Renal cortex interstitium (tissue), 11 donors: ENCODE measurements around the gene CLDN19. TPM values are rescaled to one million over a fixed set of nuclear protein-coding genes. Genes with fewer than 3 reads are reported as not detected.

Source experiments
- DNase-seq, 11 donors: peaks; one replicate each; pipeline ENCODE4 v3.0.0-alpha.2; 2013; ENCODE audit warnings: low read depth in 9 of 11, low spot score in 4 of 11; ENCODE audit errors: extremely low read depth in 1 of 11
- polyA plus RNA-seq, 3 donors: library from polyadenylated mRNA; unstranded; fragments of 120-200 nt; gene quantifications; one replicate each; pipeline ENCODE4 v1.2.1, GENCODE V29; 2013; ENCODE audit not compliant: insufficient read length in 3 of 3

CLDN19 gene
- polyA plus RNA-seq, 3 donors = 72.7 to 109 (median 93.4) TPM

DNA sequence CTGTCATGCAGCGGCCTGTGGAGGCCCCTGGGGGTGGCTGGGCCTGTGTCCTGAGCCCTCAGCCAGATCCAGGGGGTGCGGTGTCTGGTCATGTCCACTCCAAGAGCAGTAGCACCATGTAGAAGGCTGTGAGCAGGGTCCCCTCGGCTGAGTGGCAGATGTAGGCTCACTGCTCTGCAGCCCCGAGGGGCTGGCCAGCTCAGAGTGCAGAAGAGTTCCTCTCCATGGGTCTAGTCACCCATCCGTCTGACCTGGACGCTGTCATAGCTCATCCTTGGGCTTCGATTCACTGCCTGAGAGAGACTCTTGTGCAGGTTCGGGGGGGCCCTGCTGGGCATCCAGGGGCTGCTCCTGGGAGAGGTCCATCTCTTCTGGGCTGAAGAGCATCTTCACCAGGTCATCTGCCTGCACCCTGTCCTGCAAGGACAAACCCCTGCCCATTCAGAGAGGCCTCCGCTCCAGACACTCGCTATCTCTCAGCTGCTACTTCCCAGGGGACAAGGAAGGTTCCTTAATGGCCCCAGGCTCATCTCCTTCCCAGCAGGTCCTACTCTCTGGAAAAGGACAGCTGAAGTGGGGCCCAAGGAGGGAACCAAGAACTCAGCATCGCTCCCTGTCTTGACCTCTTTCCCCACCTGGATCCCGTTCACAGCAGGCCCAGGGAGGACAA is 6.5 kb upstream of the CLDN19 start:
- no peak for DNase-seq

GRCh38 chr1:42745851-42746250 is 5.8 kb upstream of the CLDN19 start:
- DNase-seq = no peak

DNA sequence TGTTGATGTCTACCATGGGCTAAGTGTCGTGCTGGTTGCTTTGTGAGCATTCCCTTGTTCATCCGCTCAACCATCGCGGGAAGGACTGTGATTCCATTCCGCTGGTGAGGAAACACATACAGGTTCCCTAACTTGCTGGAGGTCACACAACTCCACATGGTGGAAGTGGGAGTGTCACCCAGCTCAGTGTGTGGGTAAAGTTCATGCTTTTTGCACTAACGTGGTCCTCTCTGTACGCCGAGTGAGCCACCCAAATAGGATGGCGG is 4.0 kb upstream of the CLDN19 start:
- no peak for DNase-seq

DNA sequence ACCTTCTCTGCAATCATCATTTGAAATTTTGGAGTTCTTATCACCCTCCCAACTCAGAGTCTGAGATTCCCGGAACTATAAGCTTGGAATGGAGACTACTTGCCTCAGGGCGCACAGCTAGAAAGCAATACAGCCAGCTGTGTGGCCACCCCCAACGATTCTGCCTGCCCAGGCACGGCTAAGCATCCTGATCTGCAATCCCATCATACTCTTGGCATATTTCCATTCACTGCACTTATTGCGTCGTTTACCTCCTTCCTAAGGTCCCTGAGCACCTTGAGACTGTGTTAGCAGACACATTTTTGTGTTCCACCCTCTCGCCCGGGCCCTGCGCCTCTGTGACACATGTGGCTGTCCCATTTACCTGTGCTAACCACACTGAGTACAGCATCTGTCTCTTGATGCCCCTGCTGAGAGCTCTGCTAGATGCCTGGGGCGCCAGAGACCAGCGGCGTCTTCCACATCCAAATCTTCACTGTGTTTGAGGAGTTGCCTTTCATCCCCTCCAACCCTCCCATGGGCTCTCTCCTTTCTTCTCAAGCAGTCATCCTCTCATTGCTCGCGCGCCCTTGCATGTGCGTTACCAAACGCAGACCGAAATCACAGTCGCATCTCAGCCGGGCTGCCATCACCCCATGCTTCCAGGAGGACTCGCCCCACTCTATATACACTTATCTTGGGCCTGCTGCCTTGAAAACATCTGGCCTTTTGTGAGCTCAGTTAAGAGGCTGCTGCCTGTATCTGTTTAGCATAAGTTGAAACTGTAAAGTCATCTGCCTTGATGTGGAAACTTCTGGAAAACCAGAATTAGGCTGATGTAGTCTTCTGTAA is 3.5 kb upstream of the CLDN19 start:
- DNase-seq = peak in 1 of 11 donors; percentile 28

DNA sequence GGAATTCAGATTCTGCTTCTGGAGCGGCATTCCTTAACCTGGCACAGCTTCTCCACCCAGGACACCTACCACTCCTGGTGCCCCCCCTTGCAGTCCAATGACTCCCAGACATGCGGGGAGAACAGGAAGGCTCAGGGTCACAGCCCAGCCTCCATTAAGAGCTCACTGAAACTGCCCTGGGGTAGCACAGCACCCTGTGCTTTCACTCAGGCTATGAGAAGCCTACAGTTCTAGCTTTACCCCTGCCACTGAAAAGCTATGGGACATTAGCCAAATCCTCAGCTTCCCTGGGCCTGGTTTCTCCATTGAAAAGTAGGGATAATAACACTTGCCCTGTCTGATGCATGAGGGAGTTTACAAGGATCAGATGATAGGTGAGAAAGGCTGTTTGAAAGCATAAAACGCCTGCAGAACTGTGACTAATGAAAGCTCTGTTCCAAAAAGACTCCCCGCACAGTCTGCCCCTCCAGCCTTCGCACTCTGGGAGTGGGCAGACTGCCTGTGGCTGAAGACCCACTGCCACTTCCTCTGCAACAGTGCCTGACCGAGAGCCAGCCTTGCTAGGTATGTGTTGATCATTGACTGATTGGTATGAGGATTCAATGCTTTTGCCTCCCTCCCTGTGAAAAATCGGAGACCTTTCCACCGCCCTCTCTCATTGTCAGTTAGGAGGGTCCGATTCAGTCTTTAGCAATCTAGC is 2.7 kb upstream of the CLDN19 start:
- no peak for DNase-seq

DNA sequence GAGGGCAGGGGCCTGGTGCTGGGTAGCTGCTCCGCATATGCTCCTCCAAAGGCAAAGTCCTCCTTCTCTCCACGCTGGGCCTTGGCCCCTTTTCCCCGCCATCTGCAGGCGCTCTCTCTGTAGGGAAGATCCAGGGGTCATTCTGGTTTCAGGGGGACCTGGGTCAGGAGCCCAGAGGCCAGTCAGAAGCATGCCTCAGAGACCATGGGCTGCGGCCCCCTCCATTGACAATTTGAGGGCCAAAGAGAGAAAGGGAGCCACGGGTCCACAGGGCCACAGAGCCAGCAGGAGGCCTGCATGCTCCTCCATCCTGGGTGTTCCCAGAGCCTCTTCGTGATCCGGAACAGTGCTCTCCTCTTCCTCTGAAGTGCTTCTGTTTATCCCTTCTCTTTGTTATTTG is 2.1 kb upstream of the CLDN19 start:
- no peak for DNase-seq

- no peak for DNase-seq
Measured at GRCh38 chr1:42741706-42742105, 1.7 kb upstream of the CLDN19 start.

DNA sequence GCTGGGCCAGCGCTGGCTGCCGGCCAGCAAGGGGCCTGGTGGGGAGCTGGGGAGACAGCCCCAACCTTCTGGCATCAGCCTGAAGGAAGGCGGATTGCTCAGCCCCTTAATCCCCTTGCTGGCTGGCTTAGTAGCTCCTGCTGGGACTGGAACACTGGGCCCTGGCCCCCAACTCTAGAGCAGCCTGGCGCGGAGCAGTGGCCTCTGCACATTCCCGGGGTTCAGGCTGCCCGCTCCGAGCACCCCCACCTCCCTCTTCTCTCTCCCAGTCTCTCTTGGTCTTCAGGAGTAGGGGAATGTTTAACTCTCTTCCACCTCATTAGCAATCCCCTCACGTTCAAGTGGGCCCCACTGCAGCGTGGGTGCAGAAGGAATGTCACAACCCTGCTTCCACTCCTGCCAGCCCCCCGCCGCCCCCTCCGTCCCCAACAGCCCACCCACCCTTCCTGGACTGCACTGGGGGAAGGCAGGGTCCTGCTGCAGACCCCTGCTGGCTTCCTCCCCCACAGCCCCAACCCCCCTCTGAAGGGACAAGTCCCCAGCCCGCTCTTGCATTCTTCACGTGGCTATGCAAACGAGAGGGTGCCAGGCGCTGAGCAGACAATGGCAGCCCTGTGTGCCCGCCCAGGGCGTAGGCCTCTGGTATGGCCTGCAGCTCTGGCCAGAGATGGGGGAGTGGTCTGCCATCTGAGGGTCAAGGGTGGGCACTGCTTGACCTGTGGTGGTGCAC is 980 bp upstream of the CLDN19 start:
- DNase-seq = peak in 2 of 11 donors; percentile 71 to 77

- no peak for DNase-seq
Measured at GRCh38 chr1:42738678-42739226, 1.3 kb downstream of the CLDN19 start.

DNA sequence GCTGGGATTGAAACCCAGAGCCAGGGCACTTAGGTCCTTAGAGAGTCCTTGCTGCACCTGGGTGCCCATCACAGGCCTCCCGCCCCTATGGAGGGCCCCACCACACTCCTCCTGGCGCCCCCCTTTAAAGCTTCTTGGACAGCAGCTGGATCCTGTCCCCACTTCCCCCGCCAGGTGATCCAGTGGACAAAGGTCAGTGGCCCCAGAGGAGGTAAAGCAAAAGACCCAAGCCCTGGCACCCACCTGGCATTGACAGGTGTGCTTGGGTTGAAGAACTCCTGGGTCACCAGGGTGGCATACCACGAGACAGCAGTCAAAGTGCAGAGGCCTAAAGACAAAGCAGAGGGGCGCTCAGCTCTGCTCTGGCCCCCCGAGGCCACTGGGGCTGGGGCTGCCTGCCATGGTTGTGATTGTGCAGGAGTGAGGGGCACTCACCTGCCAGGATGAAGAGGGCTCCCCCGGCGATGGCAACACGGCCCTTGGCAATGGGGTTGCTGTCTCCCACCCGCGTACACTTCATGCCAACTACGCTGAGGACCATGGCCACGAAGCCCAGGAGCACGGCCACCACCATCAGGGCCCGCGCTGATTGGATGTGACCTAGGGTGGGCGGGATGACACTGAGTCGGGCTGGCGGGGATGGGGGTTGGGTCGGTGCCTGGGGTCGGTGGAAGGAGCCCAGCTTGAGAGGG is 1.9 kb downstream of the CLDN19 start:
- no peak for DNase-seq

DNA sequence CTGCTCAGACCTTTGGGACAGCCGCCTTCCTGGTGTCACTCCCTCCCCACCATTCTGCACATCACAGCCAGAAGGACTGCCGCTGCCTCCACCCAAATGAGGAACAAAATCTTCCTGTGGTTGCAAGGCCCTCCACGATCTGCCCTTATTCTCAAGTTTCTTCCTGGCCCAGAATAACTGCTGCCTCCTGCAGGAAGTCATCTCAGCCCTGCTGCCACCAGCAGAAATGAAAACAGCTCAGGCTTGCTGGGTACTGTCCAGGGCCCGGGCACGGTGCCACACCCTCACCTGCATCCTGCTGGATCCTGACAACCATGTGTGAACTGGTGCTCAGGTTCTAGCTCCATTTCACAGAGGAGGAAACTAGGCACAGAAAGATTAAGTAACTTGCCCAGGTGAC is 2.8 kb downstream of the CLDN19 start:
- no peak for DNase-seq

DNA sequence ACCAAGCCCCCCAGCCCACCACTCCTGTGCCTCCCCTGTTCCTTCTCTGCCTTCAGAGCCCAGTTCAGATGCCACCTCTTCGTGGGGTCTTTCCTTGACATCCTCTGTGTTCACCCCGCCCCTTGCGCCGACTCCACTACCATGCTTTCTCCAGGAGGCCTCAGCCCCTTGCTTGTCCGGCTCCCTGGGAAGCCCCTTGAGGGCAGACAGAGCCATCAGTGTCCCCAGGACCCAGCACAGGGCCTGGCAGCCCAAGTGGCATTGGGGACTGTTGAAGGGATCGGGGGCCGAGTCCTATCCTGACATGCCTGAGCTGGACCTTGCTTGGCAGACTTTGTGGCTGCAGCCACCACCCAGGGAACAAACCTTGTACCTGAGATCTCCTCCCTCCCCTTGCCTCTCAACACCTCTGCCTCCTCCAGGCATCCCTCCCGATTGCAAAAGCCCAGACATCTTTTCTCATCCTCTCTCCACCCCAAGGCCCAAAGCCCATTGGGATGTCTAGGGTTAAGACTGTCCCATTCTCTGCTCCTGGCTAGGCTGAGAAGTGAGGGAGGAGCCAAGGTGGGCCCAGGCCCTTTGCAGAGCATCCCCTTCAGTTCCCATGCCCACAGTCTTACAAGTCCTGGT is 3.4 kb downstream of the CLDN19 start:
- DNase-seq = no peak

DNA sequence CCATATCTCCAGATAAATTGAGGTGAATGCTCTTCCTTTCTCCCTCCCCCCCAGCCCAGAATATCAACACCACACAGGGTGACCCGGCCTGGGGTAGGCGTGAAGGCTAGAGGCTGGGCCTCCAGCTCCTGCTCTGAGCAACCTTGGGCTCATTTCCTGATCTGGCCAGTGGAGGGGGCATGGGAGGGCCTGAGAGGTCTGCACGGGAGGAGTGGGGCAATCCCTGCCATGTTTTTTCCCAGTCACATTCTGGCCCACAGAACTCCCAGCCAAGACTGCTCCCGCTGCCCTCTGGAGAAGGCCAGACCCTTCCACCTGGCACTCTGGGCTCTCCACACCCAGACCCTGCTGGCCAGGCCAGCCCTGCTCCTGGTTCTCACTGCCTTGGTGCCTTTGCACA is 3.9 kb downstream of the CLDN19 start:
- no peak for DNase-seq

DNA sequence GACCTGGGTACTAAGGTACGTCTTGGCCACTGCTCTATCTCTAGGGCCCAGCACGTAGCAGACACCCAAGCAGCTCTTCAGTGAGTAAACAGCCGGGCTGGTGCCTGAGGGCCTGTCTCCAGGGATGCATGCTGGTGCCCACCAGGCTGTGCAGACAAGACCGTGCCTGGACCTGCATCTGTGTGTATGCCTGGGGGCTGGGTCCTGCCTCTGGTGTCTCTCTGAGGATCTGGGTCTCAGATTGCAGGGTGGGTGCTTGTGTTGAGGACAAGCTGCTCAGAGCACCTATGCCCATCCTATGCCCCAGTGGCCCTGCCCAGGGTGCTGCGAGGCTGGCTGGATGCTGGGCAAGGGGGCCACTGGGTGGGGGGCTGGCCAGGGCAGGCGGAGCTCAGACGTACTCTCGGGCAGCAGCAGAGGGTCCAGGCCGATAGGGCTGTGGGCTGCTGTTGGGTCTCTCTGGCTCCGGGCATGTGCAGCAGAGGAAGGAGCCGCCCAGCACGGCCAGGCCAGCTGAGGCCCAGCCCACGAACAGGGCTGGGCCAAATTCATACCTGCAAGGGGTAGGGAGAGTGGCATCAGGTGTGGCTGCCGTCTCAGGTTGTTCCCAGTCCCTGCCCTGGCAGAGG is 4.4 kb downstream of the CLDN19 start:
- no peak for DNase-seq

GRCh38 chr1:42735056-42735455 is 5.0 kb downstream of the CLDN19 start:
- no peak for DNase-seq

GRCh38 chr1:42734201-42735035 is 5.6 kb downstream of the CLDN19 start:
- DNase-seq = peak in 1 of 11 donors; percentile 48
